ENCODE results near the gene ZC3H8.

ZC3H8 gene

GRCh38 chr2:112260295-112260625 lies 5.4 kb upstream of the ZC3H8 start:
- DNase-seq (ENCODE audit: extremely low read depth, low read depth) = no peak
- TF ChIP-seq, protein P1, sequence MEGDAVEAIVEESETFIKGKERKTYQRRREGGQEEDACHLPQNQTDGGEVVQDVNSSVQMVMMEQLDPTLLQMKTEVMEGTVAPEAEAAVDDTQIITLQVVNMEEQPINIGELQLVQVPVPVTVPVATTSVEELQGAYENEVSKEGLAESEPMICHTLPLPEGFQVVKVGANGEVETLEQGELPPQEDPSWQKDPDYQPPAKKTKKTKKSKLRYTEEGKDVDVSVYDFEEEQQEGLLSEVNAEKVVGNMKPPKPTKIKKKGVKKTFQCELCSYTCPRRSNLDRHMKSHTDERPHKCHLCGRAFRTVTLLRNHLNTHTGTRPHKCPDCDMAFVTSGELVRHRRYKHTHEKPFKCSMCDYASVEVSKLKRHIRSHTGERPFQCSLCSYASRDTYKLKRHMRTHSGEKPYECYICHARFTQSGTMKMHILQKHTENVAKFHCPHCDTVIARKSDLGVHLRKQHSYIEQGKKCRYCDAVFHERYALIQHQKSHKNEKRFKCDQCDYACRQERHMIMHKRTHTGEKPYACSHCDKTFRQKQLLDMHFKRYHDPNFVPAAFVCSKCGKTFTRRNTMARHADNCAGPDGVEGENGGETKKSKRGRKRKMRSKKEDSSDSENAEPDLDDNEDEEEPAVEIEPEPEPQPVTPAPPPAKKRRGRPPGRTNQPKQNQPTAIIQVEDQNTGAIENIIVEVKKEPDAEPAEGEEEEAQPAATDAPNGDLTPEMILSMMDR (IDR thresholded peaks at IDR 0.05; ENCODE audit: low read depth, low read length, missing control alignments) = no peak
- no peak overlapping the region for H3K4me3 ChIP-seq (replicated peaks; ENCODE audit: low read depth, low read length)

GRCh38 chr2:112259509-112260294 lies 4.9 kb upstream of the ZC3H8 start:
- DNase-seq (ENCODE audit: extremely low read depth, low read depth) = peak; percentile 70
- no peak overlapping the region for H3K4me3 ChIP-seq (replicated peaks; ENCODE audit: low read depth, low read length)
- TF ChIP-seq, protein P1 (IDR thresholded peaks at IDR 0.05; ENCODE audit: low read depth, low read length, missing control alignments) = peak; percentile 99

GRCh38 chr2:112257575-112257974 lies 2.7 kb upstream of the ZC3H8 start:
- DNase-seq (ENCODE audit: extremely low read depth, low read depth) = no peak
- TF ChIP-seq, protein P1 (IDR thresholded peaks at IDR 0.05; ENCODE audit: low read depth, low read length, missing control alignments) = no peak
- no peak overlapping the region for H3K4me3 ChIP-seq (replicated peaks; ENCODE audit: low read depth, low read length)

DNA sequence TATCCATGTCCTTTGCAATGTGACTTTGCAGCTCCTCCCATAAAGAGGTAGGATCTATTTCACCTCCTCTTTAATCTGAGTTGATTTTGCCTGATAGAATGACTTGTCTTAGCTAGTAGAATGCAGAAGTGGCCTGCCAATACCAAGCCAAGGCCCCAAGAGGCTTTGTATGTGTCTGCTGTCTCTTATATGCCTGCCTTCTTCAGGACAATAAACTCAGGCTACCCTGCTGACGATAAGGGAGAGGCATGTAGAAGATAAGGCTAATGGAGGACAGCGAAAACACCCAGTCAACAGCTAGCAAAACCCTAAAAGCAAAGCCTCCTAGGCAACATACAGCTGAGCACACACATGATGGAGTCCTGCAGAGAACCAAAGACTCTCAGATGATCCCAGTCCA lies 1.8 kb upstream of the ZC3H8 start:
- DNase-seq (ENCODE audit: extremely low read depth, low read depth) = no peak
- no peak overlapping the region for H3K4me3 ChIP-seq (replicated peaks; ENCODE audit: low read depth, low read length)
- TF ChIP-seq, protein P1 (IDR thresholded peaks at IDR 0.05; ENCODE audit: low read depth, low read length, missing control alignments) = no peak

- H3K4me3 ChIP-seq (replicated peaks; ENCODE audit: low read depth, low read length) = no peak overlapping the region
- TF ChIP-seq, protein P1 (IDR thresholded peaks at IDR 0.05; ENCODE audit: low read depth, low read length, missing control alignments) = no peak
- DNase-seq (ENCODE audit: extremely low read depth, low read depth) = no peak
Measured at GRCh38 chr2:112255875-112256274, 1.0 kb upstream of the ZC3H8 start.

- TF ChIP-seq, protein P1 (IDR thresholded peaks at IDR 0.05; ENCODE audit: low read depth, low read length, missing control alignments) = no peak
- DNase-seq (ENCODE audit: extremely low read depth, low read depth) = no peak
- peak overlapping the region; percentile 69 for H3K4me3 ChIP-seq (replicated peaks; ENCODE audit: low read depth, low read length)
Measured at GRCh38 chr2:112253261-112253815, 1.5 kb downstream of the ZC3H8 start.

All from HFF-Myc (cell line).